Fibroblast of upper back skin (primary cell): ENCODE measurements around the gene NFASC.

Experiments
- DNase-seq: peaks from one replicate; pipeline ENCODE4 v3.0.0-alpha.2; 2013

Gene NFASC

DNA sequence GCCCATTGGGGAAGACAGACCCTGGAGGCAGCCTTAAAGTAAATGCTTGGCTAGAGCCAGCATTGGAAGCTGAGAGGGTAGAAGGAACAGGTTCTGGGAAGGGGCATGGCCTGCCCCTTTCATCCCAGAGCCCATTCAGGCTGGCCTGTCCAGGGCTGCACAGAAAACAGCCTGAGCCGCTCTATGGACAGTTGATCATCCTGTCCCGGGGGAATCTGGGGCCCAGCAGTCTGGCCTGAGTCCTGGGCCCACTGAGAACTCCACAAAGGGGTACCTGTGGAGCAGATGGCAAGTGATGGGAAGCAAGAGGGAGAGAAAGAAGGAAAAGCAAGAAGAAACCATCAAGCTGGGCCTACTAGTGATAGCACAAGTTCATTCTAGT is 200.4 kb downstream of the NFASC start:
- DNase-seq: no peak

DNA sequence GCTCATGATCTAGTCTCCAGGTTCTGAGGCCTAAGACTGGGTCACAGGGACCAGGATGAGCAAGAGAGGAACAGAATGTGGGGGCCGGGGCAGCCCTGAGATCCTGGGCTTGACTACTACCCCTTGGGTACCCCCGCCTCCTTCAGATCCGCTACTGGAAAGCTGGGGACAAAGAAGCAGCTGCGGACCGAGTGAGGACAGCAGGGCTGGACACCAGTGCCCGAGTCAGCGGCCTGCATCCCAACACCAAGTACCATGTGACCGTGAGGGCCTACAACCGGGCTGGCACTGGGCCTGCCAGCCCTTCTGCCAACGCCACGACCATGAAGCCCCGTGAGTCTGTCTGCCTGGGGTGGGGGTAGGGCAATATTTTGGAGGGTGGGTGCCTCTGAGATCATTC is 201.1 kb downstream of the NFASC start:
- no peak for DNase-seq

GRCh38 chr1:205072286-205072685 is 201.6 kb downstream of the NFASC start:
- DNase-seq: no peak
